Mesendoderm (in vitro differentiated cells): ENCODE results near the gene RXRG.

ENCODE experiments used
- DNase-seq: peaks from one replicate; pipeline ENCODE4 v3.0.0; 2013
- H2AK5ac ChIP-seq: 2 replicates; pipeline ENCODE4 v1.6.1; 2013; ENCODE audit warnings: low read length, inconsistent platforms
- H2BK120ac ChIP-seq: 2 replicates; pipeline ENCODE4 v1.6.1; 2013; ENCODE audit warnings: low read depth, mild to moderate bottlenecking, low read length, moderate library complexity, mixed read lengths
- H2BK15ac ChIP-seq: replicated peaks from 2 replicates; pipeline ENCODE4 v1.6.1; 2013; ENCODE audit warnings: low read depth, mild to moderate bottlenecking, moderate library complexity
- H2BK5ac ChIP-seq: 2 replicates; pipeline ENCODE4 v1.6.1; 2013; ENCODE audit warnings: low read length, inconsistent platforms
- H3K18ac ChIP-seq: 2 replicates; pipeline ENCODE4 v1.6.1; 2013; ENCODE audit warnings: mild to moderate bottlenecking, low read length, mixed read lengths
- H3K23ac ChIP-seq: one replicate; pipeline ENCODE4 v1.6.1; 2013; ENCODE audit warnings: low read length
- H3K27ac ChIP-seq: 2 replicates; pipeline ENCODE4 v1.5.1; 2013; ENCODE audit warnings: low read depth, mild to moderate bottlenecking, inconsistent platforms, low read length, moderate library complexity
- H3K27me3 ChIP-seq: 2 replicates; pipeline ENCODE4 v1.6.1; 2013; ENCODE audit warnings: low read length, control low read depth, mild to moderate bottlenecking, inconsistent platforms; ENCODE audit not compliant: insufficient read depth, poor library complexity
- H3K36me3 ChIP-seq: 2 replicates; pipeline ENCODE4 v1.6.1; 2013; ENCODE audit warnings: low read length, inconsistent platforms; ENCODE audit not compliant: control insufficient read depth, insufficient read depth
- H3K4ac ChIP-seq: one replicate; pipeline ENCODE4 v1.6.1; 2013; ENCODE audit warnings: low read depth, mild to moderate bottlenecking, low read length, moderate library complexity
- H3K4me1 ChIP-seq: 2 replicates; pipeline ENCODE4 v1.6.1; 2013; ENCODE audit warnings: low read depth, low read length, inconsistent platforms; ENCODE audit not compliant: control insufficient read depth
- H3K4me2 ChIP-seq: 2 replicates; pipeline ENCODE4 v1.6.1; 2013; ENCODE audit warnings: low read length
- H3K4me3 ChIP-seq: 2 replicates; pipeline ENCODE4 v1.5.1; 2013; ENCODE audit warnings: mild to moderate bottlenecking, low read length
- H3K56ac ChIP-seq: one replicate; pipeline ENCODE4 v1.6.1; 2013; ENCODE audit warnings: low read length
- H3K79me1 ChIP-seq: 2 replicates; pipeline ENCODE4 v1.6.1; 2013; ENCODE audit warnings: low read length, inconsistent platforms
- H3K79me2 ChIP-seq: 2 replicates; pipeline ENCODE4 v1.6.1; 2013; ENCODE audit warnings: mild to moderate bottlenecking, low read length; ENCODE audit not compliant: control insufficient read depth, insufficient read depth
- H3K9ac ChIP-seq: 2 replicates; pipeline ENCODE4 v1.6.1; 2013; ENCODE audit warnings: low read length, inconsistent platforms
- H4K5ac ChIP-seq: one replicate; pipeline ENCODE4 v1.6.1; 2013; ENCODE audit warnings: low read length
- H4K8ac ChIP-seq: one replicate; pipeline ENCODE4 v1.6.1; 2013; ENCODE audit warnings: low read depth, mild to moderate bottlenecking, control low read depth, low read length, moderate library complexity
- WGBS: extraction: QIAGEN DNeasy Blood & Tissue Kit; methylation state at CpG from one replicate; pipeline ENCODE4 v1.1.7; 2013; ENCODE audit warnings: low lambda C conversion rate, missing lambda C conversion rate; ENCODE audit not compliant: insufficient coverage; ENCODE audit errors: extremely low coverage; 5-methylcytosine and 5-hydroxymethylcytosine counted together

The RXRG gene

GRCh38 chr1:165383067-165383466 lies 61.9 kb downstream of the RXRG start:
- no peak overlapping the region for H3K4me2 ChIP-seq
- no peaks in the 10 kb centered on the region for H3K36me3 ChIP-seq
- H3K18ac ChIP-seq = no peak overlapping the region
- peaks cover 2% of the 10 kb centered on the region for H3K27me3 ChIP-seq
- no CpG with 5 or more reads among the region's 6 CpGs for WGBS
- no peak overlapping the region for H2AK5ac ChIP-seq
- H3K56ac ChIP-seq = no peak overlapping the region
- no peak overlapping the region for H3K4me3 ChIP-seq
- H3K4me1 ChIP-seq = no peaks in the 10 kb centered on the region
- no peak overlapping the region for H3K9ac ChIP-seq
- no peak overlapping the region for H3K4ac ChIP-seq
- no peaks in the 10 kb centered on the region for H3K79me1 ChIP-seq
- H4K5ac ChIP-seq = no peak overlapping the region
- no peak overlapping the region for H3K23ac ChIP-seq
- H4K8ac ChIP-seq = no peak overlapping the region
- H2BK5ac ChIP-seq = no peak overlapping the region
- H3K79me2 ChIP-seq = no peaks in the 10 kb centered on the region
- peak; percentile 33 for DNase-seq
- H2BK120ac ChIP-seq = no peak overlapping the region
- H3K27ac ChIP-seq = no peak overlapping the region
- no peak overlapping the region for H2BK15ac ChIP-seq

DNA sequence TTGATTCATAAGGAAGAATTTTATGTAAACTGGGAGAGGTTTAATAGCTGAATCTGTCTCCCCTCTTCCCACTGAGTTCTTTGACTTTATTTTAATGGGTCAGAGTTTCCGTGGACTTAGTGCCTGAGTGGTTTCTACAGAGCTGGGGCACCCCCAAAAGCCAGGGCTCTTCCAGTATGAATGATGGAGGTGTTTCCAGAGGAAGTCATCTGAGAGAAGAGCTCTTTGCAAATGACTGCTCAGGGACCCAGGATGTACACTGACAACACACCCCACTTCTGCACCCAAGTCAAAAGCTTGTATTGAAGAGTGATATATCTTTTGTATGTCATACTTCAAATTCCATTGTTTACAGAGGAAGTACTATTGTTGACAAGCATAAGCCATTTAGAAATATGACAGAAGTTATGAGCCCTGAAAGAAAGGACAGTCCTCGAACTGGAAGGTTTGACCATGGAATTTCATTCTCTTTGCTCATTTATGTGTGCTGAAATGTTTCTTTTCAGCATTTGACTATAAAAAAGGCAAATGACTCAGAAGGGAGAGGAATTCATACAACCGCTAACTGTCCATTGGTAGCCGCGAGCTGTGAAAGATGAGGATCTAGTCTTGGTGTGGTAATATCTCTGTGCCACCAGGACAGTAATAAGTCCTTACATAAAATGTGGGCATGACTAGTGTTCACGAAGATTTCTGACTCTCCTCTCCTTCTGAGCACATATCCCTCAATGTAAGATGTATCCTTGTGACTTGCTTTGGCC lies 63.0 kb downstream of the RXRG start:
- no CpG with 5 or more reads among the region's 6 CpGs for WGBS
- no peaks in the 10 kb centered on the region for H3K4me1 ChIP-seq
- H3K23ac ChIP-seq = no peak overlapping the region
- H3K36me3 ChIP-seq = no peaks in the 10 kb centered on the region
- H3K79me1 ChIP-seq = no peaks in the 10 kb centered on the region
- H2BK120ac ChIP-seq = no peak overlapping the region
- no peak overlapping the region for H3K9ac ChIP-seq
- H4K8ac ChIP-seq = no peak overlapping the region
- H4K5ac ChIP-seq = no peak overlapping the region
- H3K27me3 ChIP-seq = no peaks in the 10 kb centered on the region
- H2BK5ac ChIP-seq = no peak overlapping the region
- no peak overlapping the region for H3K56ac ChIP-seq
- H3K4me2 ChIP-seq = no peak overlapping the region
- H3K18ac ChIP-seq = no peak overlapping the region
- H2BK15ac ChIP-seq = no peak overlapping the region
- DNase-seq = no peak
- no peak overlapping the region for H3K4ac ChIP-seq
- H2AK5ac ChIP-seq = no peak overlapping the region
- no peaks in the 10 kb centered on the region for H3K79me2 ChIP-seq
- no peak overlapping the region for H3K4me3 ChIP-seq
- H3K27ac ChIP-seq = no peak overlapping the region

DNA sequence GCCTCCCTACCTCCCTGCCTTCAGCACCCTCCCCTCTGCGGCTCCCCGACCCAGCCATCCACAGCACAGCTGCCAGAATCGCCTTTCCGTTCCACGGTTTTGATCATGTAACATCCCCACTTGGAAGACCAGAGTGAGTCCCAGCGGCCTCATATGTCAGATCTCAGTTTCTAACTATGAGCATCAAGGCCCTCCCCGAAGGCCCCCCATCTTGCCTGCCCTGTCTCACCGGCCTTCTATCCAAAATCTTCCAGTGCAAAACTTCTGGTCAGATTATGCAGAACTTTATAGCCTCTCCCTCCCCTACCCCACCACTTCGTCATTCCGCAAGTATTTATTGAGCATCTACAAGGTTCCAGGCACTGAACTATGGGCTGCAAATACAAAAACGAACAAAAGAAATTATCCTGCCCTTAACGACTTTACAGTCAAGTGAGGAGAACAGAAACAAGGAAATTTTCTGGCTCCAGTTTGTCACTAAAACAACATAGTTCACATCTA lies 68.1 kb downstream of the RXRG start:
- Histone ChIP-seq H4K8ac (no peak overlapping the region), H3K36me3 (no peaks in the 10 kb centered on the region), H4K5ac (no peak overlapping the region), H2AK5ac (no peak overlapping the region), H2BK5ac (no peak overlapping the region), H3K79me1 (no peaks in the 10 kb centered on the region), H3K23ac (no peak overlapping the region), H3K9ac (peak overlapping the region; percentile 72), H3K4me3 (peak overlapping the region; percentile 32), H3K27me3 (no peaks in the 10 kb centered on the region), H3K18ac (no peak overlapping the region), H3K4me1 (peaks cover 3% of the 10 kb centered on the region), H3K4ac (no peak overlapping the region), H3K4me2 (peak overlapping the region; percentile 61), H2BK120ac (no peak overlapping the region), H2BK15ac (no peak overlapping the region), H3K56ac (peak overlapping the region; percentile 88), H3K79me2 (no peaks in the 10 kb centered on the region), H3K27ac (no peak overlapping the region)
- no CpG with 5 or more reads among the region's 12 CpGs for WGBS
- DNase-seq = no peak

DNA sequence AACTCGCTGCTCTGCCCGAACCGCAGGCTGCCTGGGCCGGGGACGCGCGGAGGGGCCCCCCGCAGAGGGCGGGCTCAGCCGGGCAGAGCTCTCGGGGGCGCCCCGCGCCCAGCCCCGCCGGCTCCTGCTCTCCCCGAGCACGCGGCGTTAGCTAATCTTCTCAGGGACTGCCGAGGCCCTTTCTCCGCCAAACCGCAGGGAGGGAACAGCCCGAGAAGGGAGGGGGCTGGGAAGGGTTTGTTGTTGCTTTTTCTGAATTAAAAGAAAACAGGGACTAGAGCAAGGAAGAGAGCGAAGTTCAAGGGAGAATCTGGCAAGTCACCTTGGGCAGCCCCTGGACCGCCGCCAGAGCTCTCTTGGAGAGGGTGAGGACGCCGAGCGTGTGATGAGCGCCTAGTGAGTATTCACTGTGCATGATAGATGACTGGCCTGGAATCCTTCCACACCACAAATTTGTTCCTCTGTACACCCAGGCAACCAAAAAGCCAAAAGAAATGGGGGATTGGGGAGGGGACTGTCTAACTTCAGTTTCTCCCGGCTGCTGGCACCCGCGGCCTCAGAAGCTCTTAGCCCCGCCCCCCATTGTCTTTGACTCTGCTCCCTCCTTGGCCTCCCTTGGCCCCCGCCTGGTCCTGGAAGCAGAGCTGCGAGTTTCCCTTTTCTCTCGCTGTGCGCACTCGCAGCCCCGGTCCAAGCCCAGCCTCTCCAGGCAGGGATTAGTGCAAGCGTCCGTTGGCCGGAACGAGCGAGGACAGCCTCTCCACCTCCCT lies 68.7 kb downstream of the RXRG start:
- Histone ChIP-seq H2BK5ac (no peak overlapping the region), H3K4ac (no peak overlapping the region), H4K5ac (no peak overlapping the region), H3K79me1 (no peaks in the 10 kb centered on the region), H2AK5ac (no peak overlapping the region), H2BK120ac (peak overlapping the region; percentile 18), H3K4me1 (peaks cover 3% of the 10 kb centered on the region), H3K36me3 (no peaks in the 10 kb centered on the region), H3K23ac (peak overlapping the region; percentile 57), H3K27me3 (no peaks in the 10 kb centered on the region), H3K9ac (peak overlapping the region; percentile 75), H3K18ac (peak overlapping the region; percentile 97), H3K4me2 (peak overlapping the region; percentile 82), H3K79me2 (no peaks in the 10 kb centered on the region), H2BK15ac (no peak overlapping the region), H3K4me3 (peak overlapping the region; percentile 58), H3K56ac (peak overlapping the region; percentile 88), H3K27ac (peak overlapping the region; percentile 2), H4K8ac (peak overlapping the region; percentile 97)
- peak; percentile 91 for DNase-seq
- no CpG with 5 or more reads among the region's 46 CpGs for WGBS

DNA sequence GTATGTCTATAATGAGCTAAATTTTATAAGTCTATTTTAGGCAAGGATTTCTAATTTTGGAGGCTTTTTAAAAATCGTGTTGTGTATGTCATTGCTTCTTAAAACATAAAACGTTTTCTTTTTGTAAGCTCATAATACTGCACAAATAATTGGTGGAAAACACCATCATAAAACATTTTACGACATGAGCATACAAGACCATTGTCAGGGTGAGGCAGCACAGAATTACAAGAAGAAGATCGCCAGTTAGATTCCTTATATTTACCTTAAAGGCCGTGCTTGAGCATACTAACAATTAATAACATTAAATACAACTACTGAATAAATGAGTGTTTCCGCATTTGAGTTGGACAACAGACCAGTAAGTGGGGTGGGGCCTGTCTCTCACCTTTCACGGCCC lies 69.3 kb downstream of the RXRG start:
- Histone ChIP-seq H3K4me1 (peaks cover 3% of the 10 kb centered on the region), H2BK120ac (no peak overlapping the region), H3K56ac (peak overlapping the region; percentile 88), H3K27me3 (no peaks in the 10 kb centered on the region), H4K8ac (no peak overlapping the region), H2BK15ac (no peak overlapping the region), H3K4me2 (peak overlapping the region; percentile 82), H3K36me3 (no peaks in the 10 kb centered on the region), H2BK5ac (no peak overlapping the region), H3K9ac (peak overlapping the region; percentile 75), H3K23ac (peak overlapping the region; percentile 57), H3K27ac (peak overlapping the region; percentile 2), H3K79me1 (no peaks in the 10 kb centered on the region), H3K4ac (no peak overlapping the region), H3K79me2 (no peaks in the 10 kb centered on the region), H3K4me3 (no peak overlapping the region), H4K5ac (no peak overlapping the region), H2AK5ac (no peak overlapping the region), H3K18ac (peak overlapping the region; percentile 97)
- WGBS = no CpG with 5 or more reads among the region's 7 CpGs
- no peak for DNase-seq
